Psoas muscle (tissue), 8 donors: ENCODE measurements around the gene VIPR1. TPM values are rescaled to one million over a fixed set of nuclear protein-coding genes. Genes with fewer than 3 reads are reported as not detected.

ENCODE experiments used
- ATAC-seq, 4 donors: fragments of 200-7000 bp; cut with Tn5 transposase; one replicate each; pipeline ENCODE4 v1.9.1; 2020; ENCODE audit warnings: moderate library complexity in 3 of 4, mild to moderate bottlenecking in 2 of 4
- DNase-seq, 2 donors: peaks; one replicate each; pipeline ENCODE4 v3.0.0-alpha.2; 2020
- H3K27ac ChIP-seq: fragments of 200-600 bp; one replicate; pipeline ENCODE4 v1.8.0; 2022
- H3K27me3 ChIP-seq, 3 donors: fragments of 200-600 bp in 1 of 3; one replicate each; pipeline versions ENCODE4 v1.6.1 to v1.8.0; 2013 to 2022; ENCODE audit warnings: low read length in 2 of 3, mild to moderate bottlenecking in 2 of 3, moderate library complexity in 1 of 3; ENCODE audit not compliant: insufficient read depth in 3 of 3
- H3K36me3 ChIP-seq, 2 donors: fragments of 200-600 bp in 1 of 2; one replicate each; pipeline versions ENCODE4 v1.6.1 to v1.8.0; 2013 to 2022; ENCODE audit warnings: low read depth in 1 of 2, mild to moderate bottlenecking in 1 of 2, moderate library complexity in 1 of 2; ENCODE audit not compliant: insufficient read depth in 1 of 2
- H3K4me1 ChIP-seq: fragments of 200-600 bp; one replicate; pipeline ENCODE4 v1.8.0; 2022
- H3K4me3 ChIP-seq: fragments of 200-600 bp; one replicate; pipeline ENCODE4 v1.8.0; 2022; ENCODE audit warnings: mild to moderate bottlenecking
- H3K9me3 ChIP-seq: fragments of 200-600 bp; one replicate; pipeline ENCODE4 v1.8.0; 2022
- CTCF ChIP-seq: fragments of 200-600 bp; IDR thresholded peaks from one replicate; pipeline ENCODE4 v1.8.0; 2022; ENCODE audit warnings: antibody characterized with exemption
- WGBS, 3 donors: extraction: QIAGEN DNeasy Blood & Tissue Kit; methylation state at CpG; one replicate each; pipeline versions ENCODE4 v1.1.6 to v1.1.7; 2013; 5-methylcytosine and 5-hydroxymethylcytosine counted together
- intact Hi-C, 2 donors: fragments of 100-400 bp; cut with DNase I; formaldehyde crosslinking; loops; one replicate each; pipeline versions ENCODE4 v1.11.0 to v1.14.2; 2022
- polyA plus RNA-seq, 3 donors: library from polyadenylated mRNA; stranded (reverse); fragments of 200-250 nt; gene quantifications; one replicate each; pipeline ENCODE4 v1.2.3, GENCODE V29; 2013
- total RNA-seq, 4 donors: library from RNA; stranded (reverse); fragmentation: NEBNext Ultra II Directional in 2 of 4; extraction: Animal tissue kit (Norgen Biotek cat#: 25700) in 2 of 4; gene quantifications; one replicate each; pipeline versions ENCODE4 v1.2.1 to v1.2.4, GENCODE V29; 2021 to 2023
- donor health status: healthy with polysubstance abuse.
- donor health status: DM: no; HTN: no; CAD: no; lungs with moderate emphysema.
- donor health status: Bipolar disorder and iron deficiency.
- donor health status: healthy.
- donor health status: DM: yes; HTN: yes; CAD: no.
- donor health status: DM: no; HTN: no; CAD: no.
- donor health status: DM: no; HTN: no; CAD: no.
- donor health status: DM: yes; HTN: yes; CAD: no.

Gene VIPR1
- total and polyA plus RNA-seq, 7 donors = 0.28 to 1.8 (median 0.69) TPM

GRCh38 chr3:42495393-42495792, 7.0 kb upstream of the VIPR1 start:
- H3K9me3 ChIP-seq = no peaks in the 10 kb centered on the region
- H3K4me1 ChIP-seq = no peaks in the 10 kb centered on the region
- DNase-seq = no peak
- intact Hi-C loops = no loop called here
- no peak for ATAC-seq
- H3K4me3 ChIP-seq = no peak overlapping the region
- peaks cover 0 to 5% (median under 1%) of the 10 kb centered on the region in 3 donors for H3K27me3 ChIP-seq
- H3K36me3 ChIP-seq = no peaks in the 10 kb centered on the region
- no peak for TF ChIP-seq CTCF
- H3K27ac ChIP-seq = no peak overlapping the region

GRCh38 chr3:42497009-42497731, 5.3 kb upstream of the VIPR1 start:
- Histone ChIP-seq H3K9me3 (no peaks in the 10 kb centered on the region), H3K4me1 (peaks cover 6% of the 10 kb centered on the region), H3K36me3 (no peaks in the 10 kb centered on the region), H3K27me3 (peaks cover 0 to 18% (median 10%) of the 10 kb centered on the region in 3 donors), H3K4me3 (no peak overlapping the region), H3K27ac (no peak overlapping the region)
- TF ChIP-seq CTCF = no peak
- no peak for DNase-seq
- ATAC-seq = no peak
- 57 to 58% (median 58%) methylated on average over 13 of the region's 13 CpGs for WGBS, 3 donors
- intact Hi-C loops = no loop called here

GRCh38 chr3:42498034-42498433, 4.4 kb upstream of the VIPR1 start:
- no peak for ATAC-seq
- no peak overlapping the region for H3K27ac ChIP-seq
- H3K9me3 ChIP-seq = no peaks in the 10 kb centered on the region
- peaks cover 8% of the 10 kb centered on the region for H3K4me1 ChIP-seq
- H3K27me3 ChIP-seq = peaks cover 0 to 27% (median 10%) of the 10 kb centered on the region in 3 donors
- intact Hi-C loops = no loop called here
- no peak overlapping the region for H3K4me3 ChIP-seq
- no peak for TF ChIP-seq CTCF
- no peak for DNase-seq
- WGBS, 3 donors = 56 to 68% (median 62%) methylated on average over 1 of the region's 1 CpG
- H3K36me3 ChIP-seq = no peaks in the 10 kb centered on the region

GRCh38 chr3:42498791-42499477, 3.5 kb upstream of the VIPR1 start:
- no peaks in the 10 kb centered on the region for H3K9me3 ChIP-seq
- intact Hi-C loops = no loop called here
- peaks cover 8% of the 10 kb centered on the region for H3K4me1 ChIP-seq
- no peak for TF ChIP-seq CTCF
- no peak for DNase-seq
- peaks cover 0 to 36% (median 10%) of the 10 kb centered on the region in 3 donors for H3K27me3 ChIP-seq
- ATAC-seq = no peak
- H3K4me3 ChIP-seq = no peak overlapping the region
- 78 to 83% (median 78%) methylated on average over 13 of the region's 13 CpGs for WGBS, 3 donors
- no peak overlapping the region for H3K27ac ChIP-seq
- H3K36me3 ChIP-seq = no peaks in the 10 kb centered on the region
